ENCODE data around the gene LPIN3. TPM values are rescaled to one million over a fixed set of nuclear protein-coding genes. Genes with fewer than 3 reads are reported as not detected.

Gene LPIN3
- total RNA-seq, 1 experiment from 2014 or later: 3.8 TPM

GRCh38 chr20:41364967-41365765 is 24.5 kb downstream of the LPIN3 start:
- no peak overlapping the region for H2AFZ ChIP-seq (ENCODE audit: low read length)
- no peak for DNase-seq
- H3K27me3 Mint-ChIP-seq (ENCODE audit: low read depth): peaks cover 51% of the 10 kb centered on the region

More at GRCh38 chr20:41364967-41365765, 24.5 kb downstream of the LPIN3 start:
- H3K79me1 ChIP-seq (ENCODE audit: insufficient read depth, low read depth, low read length, poor library complexity, severe bottlenecking): no peaks in the 10 kb centered on the region
- H3K79me2 ChIP-seq (ENCODE audit: insufficient read depth, low read length): no peaks in the 10 kb centered on the region
- H2BK15ac ChIP-seq (ENCODE audit: low read depth, low read length): no peak overlapping the region
- H3K14ac ChIP-seq (ENCODE audit: insufficient read depth, low read length): no peak overlapping the region
- H2BK12ac ChIP-seq (ENCODE audit: insufficient read length, low read depth, low read length): no peak overlapping the region
- H3K27ac Mint-ChIP-seq: no peak overlapping the region
- H4K5ac ChIP-seq (ENCODE audit: insufficient read length, low read depth, low read length): no peak overlapping the region
- H2BK120ac ChIP-seq (ENCODE audit: low read depth, low read length, poor library complexity, severe bottlenecking): no peak overlapping the region
- peaks cover 19% of the 10 kb centered on the region for H3K27me3 ChIP-seq (ENCODE audit: insufficient read depth, low read length)
- WGBS (ENCODE audit: extremely low coverage, insufficient read length, low lambda C conversion rate): no CpG with 5 or more reads among the region's 19 CpGs
- H3K4me3 Mint-ChIP-seq: peak overlapping the region; percentile 53 to 74
- peaks cover 10 to 11% of the 10 kb centered on the region in 2 experiments for H3K4me1 Mint-ChIP-seq
- no peak overlapping the region for H3K27ac ChIP-seq (ENCODE audit: insufficient read length, low read depth, low read length)
- H3K9me3 ChIP-seq (ENCODE audit: control insufficient read depth, low read depth, low read length): no peaks in the 10 kb centered on the region
- H3K4me2 ChIP-seq (ENCODE audit: insufficient read depth, insufficient read length, low read length): peak overlapping the region; percentile 20
- no peak overlapping the region for H3K4ac ChIP-seq (ENCODE audit: low read depth, low read length)
- H3K9me3 Mint-ChIP-seq: peaks cover 0 to 2% of the 10 kb centered on the region in 2 experiments; a peak in 3 of 5 replicates
- H3K56ac ChIP-seq (ENCODE audit: insufficient read length, low read depth, low read length): no peak overlapping the region
- H2AK5ac ChIP-seq (ENCODE audit: insufficient read length, low read length): no peak overlapping the region
- no peak overlapping the region for H2BK5ac ChIP-seq (ENCODE audit: insufficient read length, low read length)
- no peak overlapping the region for H3K23ac ChIP-seq (ENCODE audit: insufficient read length, low read depth, low read length)
- H3K9ac ChIP-seq (ENCODE audit: extremely low read depth, insufficient read length, low read length): no peak overlapping the region
- no peak overlapping the region for H4K91ac ChIP-seq (ENCODE audit: insufficient read length, low read depth, low read length)
- no peak for TF ChIP-seq CTCF (conservative IDR thresholded peaks at IDR 0.05)
- no peaks in the 10 kb centered on the region for H3K4me1 ChIP-seq (ENCODE audit: insufficient read depth, low read length)
- no peak overlapping the region for H3T11ph ChIP-seq (ENCODE audit: low read length)
- no peak overlapping the region for H4K8ac ChIP-seq (replicated peaks; ENCODE audit: insufficient read length, low read depth, low read length)
- no peak overlapping the region for H3K18ac ChIP-seq (ENCODE audit: insufficient read length, low read depth, low read length)
- H4K20me1 ChIP-seq (ENCODE audit: control insufficient read depth, insufficient read depth, insufficient read length): no peaks in the 10 kb centered on the region
- H3K36me3 Mint-ChIP-seq (ENCODE audit: insufficient read depth in 1 of 3, low read depth in 3 of 3): peaks cover 0 to 3% (median 0%) of the 10 kb centered on the region in 3 experiments; a peak in 3 of 7 replicates
- no peak overlapping the region for H2BK20ac ChIP-seq (ENCODE audit: low read depth, low read length, poor library complexity, severe bottlenecking)
- H3K23me2 ChIP-seq (ENCODE audit: insufficient read length, low read depth, low read length, poor library complexity, severe bottlenecking): peaks cover 3% of the 10 kb centered on the region

Measured in H9 (cell line).